Measurements from ENCODE around the gene PLEKHG3. TPM values are rescaled to one million over a fixed set of nuclear protein-coding genes. Genes with fewer than 3 reads are reported as not detected.

Gene PLEKHG3
- total RNA-seq, 1 experiment from 2014 or later, result 75.3 TPM

DNA sequence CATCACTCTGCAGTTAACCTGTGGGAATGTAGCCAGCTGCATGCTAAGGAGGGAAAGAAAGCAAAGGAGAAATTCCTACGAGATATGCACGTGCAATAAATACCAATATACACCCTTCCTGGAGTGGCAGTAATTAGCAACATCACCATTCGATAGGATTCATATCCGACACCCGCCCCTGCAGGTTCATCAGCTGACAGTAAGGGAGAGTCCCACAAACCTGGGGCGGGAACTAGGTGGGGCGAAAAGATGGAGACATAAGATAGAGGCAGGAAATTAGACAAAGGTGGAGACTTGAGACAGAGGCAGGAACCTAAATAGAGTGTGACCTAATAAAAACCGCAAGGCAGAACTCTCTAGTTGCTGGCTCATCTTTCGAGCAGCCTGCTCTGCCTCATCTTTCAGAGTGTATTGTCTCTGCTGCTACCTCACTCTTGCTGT lies 51.6 kb downstream of the PLEKHG3 start (continued):
- TF ChIP-seq, protein P1, sequence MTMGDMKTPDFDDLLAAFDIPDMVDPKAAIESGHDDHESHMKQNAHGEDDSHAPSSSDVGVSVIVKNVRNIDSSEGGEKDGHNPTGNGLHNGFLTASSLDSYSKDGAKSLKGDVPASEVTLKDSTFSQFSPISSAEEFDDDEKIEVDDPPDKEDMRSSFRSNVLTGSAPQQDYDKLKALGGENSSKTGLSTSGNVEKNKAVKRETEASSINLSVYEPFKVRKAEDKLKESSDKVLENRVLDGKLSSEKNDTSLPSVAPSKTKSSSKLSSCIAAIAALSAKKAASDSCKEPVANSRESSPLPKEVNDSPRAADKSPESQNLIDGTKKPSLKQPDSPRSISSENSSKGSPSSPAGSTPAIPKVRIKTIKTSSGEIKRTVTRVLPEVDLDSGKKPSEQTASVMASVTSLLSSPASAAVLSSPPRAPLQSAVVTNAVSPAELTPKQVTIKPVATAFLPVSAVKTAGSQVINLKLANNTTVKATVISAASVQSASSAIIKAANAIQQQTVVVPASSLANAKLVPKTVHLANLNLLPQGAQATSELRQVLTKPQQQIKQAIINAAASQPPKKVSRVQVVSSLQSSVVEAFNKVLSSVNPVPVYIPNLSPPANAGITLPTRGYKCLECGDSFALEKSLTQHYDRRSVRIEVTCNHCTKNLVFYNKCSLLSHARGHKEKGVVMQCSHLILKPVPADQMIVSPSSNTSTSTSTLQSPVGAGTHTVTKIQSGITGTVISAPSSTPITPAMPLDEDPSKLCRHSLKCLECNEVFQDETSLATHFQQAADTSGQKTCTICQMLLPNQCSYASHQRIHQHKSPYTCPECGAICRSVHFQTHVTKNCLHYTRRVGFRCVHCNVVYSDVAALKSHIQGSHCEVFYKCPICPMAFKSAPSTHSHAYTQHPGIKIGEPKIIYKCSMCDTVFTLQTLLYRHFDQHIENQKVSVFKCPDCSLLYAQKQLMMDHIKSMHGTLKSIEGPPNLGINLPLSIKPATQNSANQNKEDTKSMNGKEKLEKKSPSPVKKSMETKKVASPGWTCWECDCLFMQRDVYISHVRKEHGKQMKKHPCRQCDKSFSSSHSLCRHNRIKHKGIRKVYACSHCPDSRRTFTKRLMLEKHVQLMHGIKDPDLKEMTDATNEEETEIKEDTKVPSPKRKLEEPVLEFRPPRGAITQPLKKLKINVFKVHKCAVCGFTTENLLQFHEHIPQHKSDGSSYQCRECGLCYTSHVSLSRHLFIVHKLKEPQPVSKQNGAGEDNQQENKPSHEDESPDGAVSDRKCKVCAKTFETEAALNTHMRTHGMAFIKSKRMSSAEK (CRISPR knock-in tag; IDR thresholded peaks at IDR 0.05; ENCODE audit: borderline replicate concordance), result no peak
- TF ChIP-seq JUN (CRISPR knock-in tag; IDR thresholded peaks at IDR 0.05) (no peak), NFE2L1 (CRISPR knock-in tag; IDR thresholded peaks at IDR 0.05) (no peak)

DNA sequence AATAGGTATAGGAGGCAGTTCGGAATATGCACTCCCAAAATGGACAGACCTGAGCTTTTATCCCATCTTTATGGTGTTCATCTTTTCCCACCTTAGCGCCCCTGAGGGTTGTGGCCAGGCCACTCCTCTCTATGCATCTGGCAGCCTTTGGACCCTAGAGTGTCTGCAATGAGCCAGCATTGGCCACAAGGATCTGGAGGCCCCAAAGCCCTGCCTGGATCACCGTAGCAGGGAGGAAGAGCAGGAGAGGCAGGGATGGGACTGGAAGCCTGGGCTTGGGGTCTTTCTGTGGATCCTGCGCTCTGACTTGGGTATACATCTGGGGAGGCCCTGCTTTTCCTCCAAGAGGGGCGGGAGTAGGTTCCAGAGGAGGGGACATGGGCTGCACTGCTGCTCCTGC lies 52.5 kb downstream of the PLEKHG3 start:
- no peak for ATAC-seq
- H3K36me3 Mint-ChIP-seq, result no peaks in the 10 kb centered on the region
- H3K27me3 Mint-ChIP-seq (ENCODE audit: low read depth), result peaks cover 19% of the 10 kb centered on the region
- no peak overlapping the region for H3K4me3 Mint-ChIP-seq
- no peak overlapping the region for H3K27ac Mint-ChIP-seq
- DNase-seq (ENCODE audit: low spot score), result no peak
- TF ChIP-seq OVOL2 (CRISPR knock-in tag; IDR thresholded peaks at IDR 0.05; ENCODE audit: borderline replicate concordance) (no peak), GABPB1 (CRISPR knock-in tag; IDR thresholded peaks at IDR 0.05) (no peak), GRHL2 (CRISPR knock-in tag; IDR thresholded peaks at IDR 0.05; ENCODE audit: insufficient replicate concordance, severe bottlenecking) (no peak), JAZF1 (CRISPR knock-in tag; IDR thresholded peaks at IDR 0.05) (no peak)
- CTCF ChIA-PET, result no interaction called here
- POLR2A ChIA-PET, result no interaction called here
- H3K4me1 Mint-ChIP-seq, result peaks cover 18% of the 10 kb centered on the region
- peaks cover 4% of the 10 kb centered on the region for H3K9me3 Mint-ChIP-seq

DNA sequence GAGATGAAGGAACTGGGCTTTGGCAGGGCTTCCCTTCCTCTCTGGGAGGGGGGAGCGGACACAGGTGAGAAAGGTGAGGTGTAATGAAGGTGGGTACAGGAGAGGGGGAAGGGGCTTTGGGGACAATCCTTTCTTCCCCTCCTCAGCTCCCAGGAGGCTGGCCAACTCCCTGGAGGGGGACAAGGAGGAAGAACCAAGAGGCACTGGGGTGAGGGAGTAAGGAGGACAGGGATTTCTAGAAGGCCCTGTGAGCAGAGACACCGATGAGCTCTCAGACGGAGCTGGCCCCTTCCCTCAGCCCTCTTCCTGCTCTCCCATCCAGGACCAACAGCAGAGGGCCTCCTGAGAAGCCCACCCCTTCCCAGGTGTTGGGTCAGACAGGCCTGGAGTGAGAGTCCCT lies 53.4 kb downstream of the PLEKHG3 start:
- CTCF ChIA-PET, result interaction anchor here (0.7 kb wide), 1 partner anchor 134 kb away, joined by 3 read pairs; no protein-coding TSS in a partner anchor
- H3K9me3 Mint-ChIP-seq, result peaks cover 4% of the 10 kb centered on the region
- POLR2A ChIA-PET, result no interaction called here
- DNase-seq (ENCODE audit: low spot score), result no peak
- TF ChIP-seq CREB1 (CRISPR knock-in tag; IDR thresholded peaks at IDR 0.05) (no peak), ZNF317 (CRISPR knock-in tag; IDR thresholded peaks at IDR 0.05; ENCODE audit: borderline replicate concordance, low read depth) (no peak), NFE2L1 (CRISPR knock-in tag; IDR thresholded peaks at IDR 0.05) (no peak), ESRRA (CRISPR knock-in tag; IDR thresholded peaks at IDR 0.05; ENCODE audit: borderline replicate concordance) (no peak), JAZF1 (CRISPR knock-in tag; IDR thresholded peaks at IDR 0.05) (no peak), ETV6 (CRISPR knock-in tag; IDR thresholded peaks at IDR 0.05) (no peak), NFATC4 (CRISPR knock-in tag; IDR thresholded peaks at IDR 0.05) (no peak), ZNF671 (CRISPR knock-in tag; IDR thresholded peaks at IDR 0.05) (no peak)
- TF ChIP-seq, protein P2, sequence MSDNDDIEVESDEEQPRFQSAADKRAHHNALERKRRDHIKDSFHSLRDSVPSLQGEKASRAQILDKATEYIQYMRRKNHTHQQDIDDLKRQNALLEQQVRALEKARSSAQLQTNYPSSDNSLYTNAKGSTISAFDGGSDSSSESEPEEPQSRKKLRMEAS (CRISPR knock-in tag; IDR thresholded peaks at IDR 0.05), result no peak
- TF ChIP-seq, protein P3, sequence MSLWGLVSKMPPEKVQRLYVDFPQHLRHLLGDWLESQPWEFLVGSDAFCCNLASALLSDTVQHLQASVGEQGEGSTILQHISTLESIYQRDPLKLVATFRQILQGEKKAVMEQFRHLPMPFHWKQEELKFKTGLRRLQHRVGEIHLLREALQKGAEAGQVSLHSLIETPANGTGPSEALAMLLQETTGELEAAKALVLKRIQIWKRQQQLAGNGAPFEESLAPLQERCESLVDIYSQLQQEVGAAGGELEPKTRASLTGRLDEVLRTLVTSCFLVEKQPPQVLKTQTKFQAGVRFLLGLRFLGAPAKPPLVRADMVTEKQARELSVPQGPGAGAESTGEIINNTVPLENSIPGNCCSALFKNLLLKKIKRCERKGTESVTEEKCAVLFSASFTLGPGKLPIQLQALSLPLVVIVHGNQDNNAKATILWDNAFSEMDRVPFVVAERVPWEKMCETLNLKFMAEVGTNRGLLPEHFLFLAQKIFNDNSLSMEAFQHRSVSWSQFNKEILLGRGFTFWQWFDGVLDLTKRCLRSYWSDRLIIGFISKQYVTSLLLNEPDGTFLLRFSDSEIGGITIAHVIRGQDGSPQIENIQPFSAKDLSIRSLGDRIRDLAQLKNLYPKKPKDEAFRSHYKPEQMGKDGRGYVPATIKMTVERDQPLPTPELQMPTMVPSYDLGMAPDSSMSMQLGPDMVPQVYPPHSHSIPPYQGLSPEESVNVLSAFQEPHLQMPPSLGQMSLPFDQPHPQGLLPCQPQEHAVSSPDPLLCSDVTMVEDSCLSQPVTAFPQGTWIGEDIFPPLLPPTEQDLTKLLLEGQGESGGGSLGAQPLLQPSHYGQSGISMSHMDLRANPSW (CRISPR knock-in tag; conservative IDR thresholded peaks at IDR 0.05; ENCODE audit: low read depth), result no peak
- TF ChIP-seq, protein P4, sequence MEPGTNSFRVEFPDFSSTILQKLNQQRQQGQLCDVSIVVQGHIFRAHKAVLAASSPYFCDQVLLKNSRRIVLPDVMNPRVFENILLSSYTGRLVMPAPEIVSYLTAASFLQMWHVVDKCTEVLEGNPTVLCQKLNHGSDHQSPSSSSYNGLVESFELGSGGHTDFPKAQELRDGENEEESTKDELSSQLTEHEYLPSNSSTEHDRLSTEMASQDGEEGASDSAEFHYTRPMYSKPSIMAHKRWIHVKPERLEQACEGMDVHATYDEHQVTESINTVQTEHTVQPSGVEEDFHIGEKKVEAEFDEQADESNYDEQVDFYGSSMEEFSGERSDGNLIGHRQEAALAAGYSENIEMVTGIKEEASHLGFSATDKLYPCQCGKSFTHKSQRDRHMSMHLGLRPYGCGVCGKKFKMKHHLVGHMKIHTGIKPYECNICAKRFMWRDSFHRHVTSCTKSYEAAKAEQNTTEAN (CRISPR knock-in tag; IDR thresholded peaks at IDR 0.05), result no peak
- TF ChIP-seq, protein P5, sequence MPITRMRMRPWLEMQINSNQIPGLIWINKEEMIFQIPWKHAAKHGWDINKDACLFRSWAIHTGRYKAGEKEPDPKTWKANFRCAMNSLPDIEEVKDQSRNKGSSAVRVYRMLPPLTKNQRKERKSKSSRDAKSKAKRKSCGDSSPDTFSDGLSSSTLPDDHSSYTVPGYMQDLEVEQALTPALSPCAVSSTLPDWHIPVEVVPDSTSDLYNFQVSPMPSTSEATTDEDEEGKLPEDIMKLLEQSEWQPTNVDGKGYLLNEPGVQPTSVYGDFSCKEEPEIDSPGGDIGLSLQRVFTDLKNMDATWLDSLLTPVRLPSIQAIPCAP (CRISPR knock-in tag; IDR thresholded peaks at IDR 0.05), result no peak
- H3K36me3 Mint-ChIP-seq, result no peaks in the 10 kb centered on the region
- H3K27me3 Mint-ChIP-seq (ENCODE audit: low read depth), result peaks cover 19% of the 10 kb centered on the region
- ATAC-seq, result no peak
- H3K27ac Mint-ChIP-seq, result no peak overlapping the region
- H3K4me1 Mint-ChIP-seq, result peaks cover 27% of the 10 kb centered on the region
- H3K4me3 Mint-ChIP-seq, result no peak overlapping the region

All from WTC11 (cell line).